Head of caudate nucleus (tissue), 42 donors: ENCODE results near the gene PYGB.

Experiments
- DNase-seq, 42 donors: peaks; one replicate each; pipeline versions ENCODE4 v3.0.0 to v3.0.0-alpha.2; 2020 to 2021; ENCODE audit warnings: mixed read lengths in 7 of 42
- intact Hi-C: fragments of 100-400 bp; cut with DNase I; formaldehyde crosslinking; loops from one replicate; pipeline ENCODE4 v1.15.0; 2022

The PYGB gene

GRCh38 chr20:25247956-25248785 lies at the start of gene PYGB:
Gene PYGB, plus strand, starts transcription at chr20:25248085. Its CDS starts 94 bp downstream, at chr20:25248179.
- intact Hi-C loops = loop anchor here (5.0 kb wide), 3 partner anchors 51 to 256 kb away; partner anchors contain the start of genes ABHD12, APMAP and ENTPD6
- peak; percentile 34 to 90 (median 82) for DNase-seq

- peak in 28 of 42 donors; percentile 36 to 81 (median 59) for DNase-seq
- intact Hi-C loops = loop anchor here (5.0 to 10.0 kb wide), 3 partner anchors 48 to 207 kb away; partner anchors contain the start of genes APMAP and PYGB
Observed at GRCh38 chr20:25198663-25199383, 49.1 kb upstream of the PYGB start.

- peak in 3 of 42 donors; percentile 34 to 39 (median 38) for DNase-seq
- intact Hi-C loops = loop anchor here (5.0 to 10.0 kb wide), 3 partner anchors 48 to 207 kb away; partner anchors contain the start of genes APMAP and PYGB
Observed at GRCh38 chr20:25199473-25200260, 48.2 kb upstream of the PYGB start.

- intact Hi-C loops = no loop called here
- DNase-seq = peak in 1 of 42 donors; percentile 3
Observed at GRCh38 chr20:25203089-25203488, 44.8 kb upstream of the PYGB start.

GRCh38 chr20:25203871-25204320 lies 44.0 kb upstream of the PYGB start:
- peak in 2 of 42 donors; percentile 34 to 40 for DNase-seq
- intact Hi-C loops = no loop called here

- peak in 2 of 42 donors; percentile 34 to 36 for DNase-seq
Observed at GRCh38 chr20:25204550-25205276, 43.2 kb upstream of the PYGB start.

GRCh38 chr20:25205277-25206062 lies 42.4 kb upstream of the PYGB start:
- peak in 2 of 42 donors; percentile 22 to 42 for DNase-seq
- intact Hi-C loops = no loop called here

More at GRCh38 chr20:25204550-25205276, 43.2 kb upstream of the PYGB start:
- intact Hi-C loops = no loop called here

GRCh38 chr20:25206063-25206403 lies 41.9 kb upstream of the PYGB start:
- intact Hi-C loops = no loop called here
- DNase-seq = peak in 1 of 42 donors; percentile 34

GRCh38 chr20:25206548-25206947 lies 41.3 kb upstream of the PYGB start:
- intact Hi-C loops = no loop called here
- peak in 1 of 42 donors; percentile 16 for DNase-seq

GRCh38 chr20:25207149-25207959 lies 40.5 kb upstream of the PYGB start:
- intact Hi-C loops = no loop called here
- peak in 2 of 42 donors; percentile 16 to 37 for DNase-seq

- intact Hi-C loops = no loop called here
- peak in 2 of 42 donors; percentile 37 for DNase-seq
Observed at GRCh38 chr20:25207960-25208534, 39.8 kb upstream of the PYGB start.

GRCh38 chr20:25209400-25209799 lies 38.5 kb upstream of the PYGB start:
- intact Hi-C loops = no loop called here

GRCh38 chr20:25209911-25210310 lies 38.0 kb upstream of the PYGB start:
- peak in 1 of 42 donors; percentile 12 for DNase-seq
- intact Hi-C loops = no loop called here

More at GRCh38 chr20:25209400-25209799, 38.5 kb upstream of the PYGB start:
- no peak for DNase-seq

GRCh38 chr20:25211273-25211672 lies 36.6 kb upstream of the PYGB start:
- no peak for DNase-seq
- intact Hi-C loops = no loop called here

GRCh38 chr20:25212242-25212641 lies 35.6 kb upstream of the PYGB start:
- DNase-seq = peak in 1 of 42 donors; percentile 9

More at GRCh38 chr20:25212242-25212641, 35.6 kb upstream of the PYGB start:
- intact Hi-C loops = no loop called here
